GM23338 (cell line): ENCODE data around the gene POPDC2. TPM values are rescaled to one million over a fixed set of nuclear protein-coding genes. Genes with fewer than 3 reads are reported as not detected.

Experiments used
- ATAC-seq: fragments of 200-7000 bp; cut with Tn5 transposase; 3 replicates; pipeline ENCODE4 v1.9.1; 2020
- DNase-seq: peaks from one replicate; pipeline ENCODE4 v3.0.0-alpha.2; 2015; ENCODE audit warnings: low spot score
- H2AFZ ChIP-seq: fragments of 200-600 bp; sonication (generic); 2 replicates; pipeline ENCODE4 v1.8.0; 2016; ENCODE audit warnings: antibody characterized with exemption, mild to moderate bottlenecking, moderate library complexity
- H3F3A ChIP-seq: fragments of 200-600 bp; sonication (generic); replicated peaks from 2 replicates; pipeline ENCODE4 v1.8.0; 2017; ENCODE audit warnings: antibody characterized with exemption, mixed run types, low read depth
- H3K27ac ChIP-seq: fragments of 200-600 bp; sonication (generic); 2 replicates; pipeline ENCODE4 v1.6.1; 2016; ENCODE audit warnings: low read depth
- H3K27me3 ChIP-seq: fragments of 200-600 bp; sonication (generic); 2 replicates; pipeline ENCODE4 v1.8.0; 2016; ENCODE audit warnings: mild to moderate bottlenecking, mixed run types, moderate library complexity; ENCODE audit not compliant: insufficient read depth
- H3K36me3 ChIP-seq: fragments of 200-600 bp; sonication (generic); 2 replicates; pipeline ENCODE4 v1.8.0; 2016; ENCODE audit warnings: mild to moderate bottlenecking; ENCODE audit not compliant: insufficient read depth
- H3K4me1 ChIP-seq: fragments of 200-600 bp; sonication (generic); 2 replicates; pipeline ENCODE4 v1.8.0; 2016; ENCODE audit warnings: mild to moderate bottlenecking, moderate library complexity; ENCODE audit not compliant: insufficient read depth
- H3K4me2 ChIP-seq: fragments of 200-600 bp; sonication (generic); 2 replicates; pipeline ENCODE4 v1.7.1; 2017; ENCODE audit warnings: mixed run types
- H3K4me3 ChIP-seq: fragments of 200-600 bp; sonication (generic); 2 replicates; pipeline ENCODE4 v1.6.1; 2016; ENCODE audit warnings: mixed run types
- H3K79me2 ChIP-seq: fragments of 200-600 bp; sonication (generic); replicated peaks from 2 replicates; pipeline ENCODE4 v1.8.0; 2017; ENCODE audit warnings: mild to moderate bottlenecking; ENCODE audit not compliant: insufficient read depth
- H3K9me2 ChIP-seq: fragments of 200-600 bp; sonication (generic); 2 replicates; pipeline ENCODE4 v1.8.0; 2017; ENCODE audit not compliant: insufficient read depth
- H4K20me1 ChIP-seq: fragments of 200-600 bp; sonication (generic); replicated peaks from 2 replicates; pipeline ENCODE4 v1.8.0; 2017; ENCODE audit warnings: mild to moderate bottlenecking; ENCODE audit not compliant: insufficient read depth
- H3K27ac Mint-ChIP-seq: 2 replicates; pipeline ENCODE4 v1.8.0; 2020; ENCODE audit warnings: inconsistent platforms, mild to moderate bottlenecking, moderate library complexity, mixed read lengths
- H3K27me3 Mint-ChIP-seq: 3 replicates; pipeline ENCODE4 v1.8.0; 2022; ENCODE audit warnings: low read depth, mild to moderate bottlenecking, moderate library complexity, mixed read lengths, inconsistent platforms; ENCODE audit not compliant: insufficient read depth, poor library complexity
- H3K36me3 Mint-ChIP-seq: 3 replicates; pipeline ENCODE4 v1.8.0; 2021; ENCODE audit warnings: low read depth, mild to moderate bottlenecking, inconsistent platforms, moderate library complexity, mixed read lengths
- H3K4me1 Mint-ChIP-seq: 3 replicates; pipeline ENCODE4 v1.8.0; 2020; ENCODE audit warnings: mild to moderate bottlenecking, inconsistent platforms, mixed read lengths
- H3K4me3 Mint-ChIP-seq: 3 replicates; pipeline ENCODE4 v1.8.0; 2021; ENCODE audit warnings: moderate library complexity, mild to moderate bottlenecking, inconsistent platforms, mixed read lengths
- H3K9me3 Mint-ChIP-seq: 3 replicates; pipeline ENCODE4 v1.8.0; 2020; ENCODE audit warnings: moderate library complexity, mild to moderate bottlenecking, inconsistent platforms, mixed read lengths
- CREB1 ChIP-seq: fragments of 250-450 bp; sonication (Bioruptor Pico); IDR thresholded peaks from 2 replicates; pipeline ENCODE4 v1.5.0; 2020; ENCODE audit warnings: low read depth, mild to moderate bottlenecking, moderate library complexity
- JUNB ChIP-seq: IDR thresholded peaks from one replicate; pipeline ENCODE4 v1.6.1; 2016; ENCODE audit warnings: antibody characterized with exemption; ENCODE audit not compliant: unreplicated experiment
- POLR2AphosphoS5 ChIP-seq: IDR thresholded peaks from 2 replicates; pipeline ENCODE4 v1.6.1; 2016; ENCODE audit warnings: antibody characterized with exemption, low read depth
- REST ChIP-seq: IDR thresholded peaks from one replicate; pipeline ENCODE4 v1.6.1; 2018; ENCODE audit warnings: antibody characterized with exemption; ENCODE audit not compliant: unreplicated experiment
- ZNF331 ChIP-seq: fragments of 250-450 bp; sonication (Bioruptor Pico); IDR thresholded peaks from 2 replicates; pipeline ENCODE4 v1.5.0; 2020; ENCODE audit warnings: low read depth, mild to moderate bottlenecking, moderate library complexity
- polyA plus RNA-seq: library from polyadenylated mRNA; unstranded; fragments of >200 nt; fragmentation: Nextera tagmentation; extraction: Ambion mirVana; gene quantifications from 2 replicates; pipeline ENCODE4 v1.2.1, GENCODE V29; 2016
- total RNA-seq: library from RNA; depleted of rRNA; stranded (reverse); fragments of >200 nt; shearing (Covaris generic); gene quantifications from 2 replicates; pipeline ENCODE4 v1.2.3, GENCODE V29; 2014
- TF ChIP-seq, protein P1 (sequence below), 2 experiments: fragments of 200-600 bp in 1 of 2; sonication (generic) in 1 of 2; conservative IDR thresholded peaks; 2 replicates each; pipeline versions ENCODE4 v1.5.1 to v1.6.1; 2016 to 2017; ENCODE audit warnings: antibody characterized with exemption in 2 of 2, low read depth in 2 of 2, mild to moderate bottlenecking in 2 of 2, moderate library complexity in 1 of 2

Gene POPDC2
- total and polyA plus RNA-seq, 2 experiments from 2014 or later: 0.36 TPM; not detected in 1

DNA sequence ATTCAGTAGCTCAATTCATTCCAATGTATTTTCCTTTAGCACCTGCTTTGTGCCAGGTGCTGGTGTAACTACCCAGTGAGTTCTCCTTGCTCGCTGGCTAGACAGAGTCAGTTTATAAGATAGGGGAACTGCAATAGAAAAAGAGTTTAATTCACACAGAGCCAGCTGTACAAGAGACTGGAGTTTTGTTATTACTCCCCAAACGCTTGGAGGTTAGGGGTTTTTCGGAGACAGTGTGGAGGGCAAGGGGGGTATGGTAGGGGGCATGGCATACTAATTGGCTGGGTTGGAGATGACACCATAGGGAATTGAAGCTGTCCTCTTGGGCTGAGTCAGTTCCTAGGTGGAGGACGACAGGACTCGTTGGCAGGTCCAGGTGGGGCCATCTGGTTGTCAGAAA lies 37.0 kb upstream of the POPDC2 start (continued):
- TF ChIP-seq, protein P1, sequence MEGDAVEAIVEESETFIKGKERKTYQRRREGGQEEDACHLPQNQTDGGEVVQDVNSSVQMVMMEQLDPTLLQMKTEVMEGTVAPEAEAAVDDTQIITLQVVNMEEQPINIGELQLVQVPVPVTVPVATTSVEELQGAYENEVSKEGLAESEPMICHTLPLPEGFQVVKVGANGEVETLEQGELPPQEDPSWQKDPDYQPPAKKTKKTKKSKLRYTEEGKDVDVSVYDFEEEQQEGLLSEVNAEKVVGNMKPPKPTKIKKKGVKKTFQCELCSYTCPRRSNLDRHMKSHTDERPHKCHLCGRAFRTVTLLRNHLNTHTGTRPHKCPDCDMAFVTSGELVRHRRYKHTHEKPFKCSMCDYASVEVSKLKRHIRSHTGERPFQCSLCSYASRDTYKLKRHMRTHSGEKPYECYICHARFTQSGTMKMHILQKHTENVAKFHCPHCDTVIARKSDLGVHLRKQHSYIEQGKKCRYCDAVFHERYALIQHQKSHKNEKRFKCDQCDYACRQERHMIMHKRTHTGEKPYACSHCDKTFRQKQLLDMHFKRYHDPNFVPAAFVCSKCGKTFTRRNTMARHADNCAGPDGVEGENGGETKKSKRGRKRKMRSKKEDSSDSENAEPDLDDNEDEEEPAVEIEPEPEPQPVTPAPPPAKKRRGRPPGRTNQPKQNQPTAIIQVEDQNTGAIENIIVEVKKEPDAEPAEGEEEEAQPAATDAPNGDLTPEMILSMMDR (conservative IDR thresholded peaks at IDR 0.05; ENCODE audit: low read depth in 2 of 2): no peak
- TF ChIP-seq JUNB: no peak

GRCh38 chr3:119695480-119695879 lies 35.1 kb upstream of the POPDC2 start:
- H3K36me3 ChIP-seq: no peaks in the 10 kb centered on the region
- H3K27me3 ChIP-seq: no peaks in the 10 kb centered on the region
- no peak overlapping the region for H3K4me3 ChIP-seq
- no peaks in the 10 kb centered on the region for H3F3A ChIP-seq
- no peaks in the 10 kb centered on the region for H3K27me3 Mint-ChIP-seq
- H3K27ac ChIP-seq: no peak overlapping the region
- no peaks in the 10 kb centered on the region for H3K36me3 Mint-ChIP-seq
- no peaks in the 10 kb centered on the region for H3K79me2 ChIP-seq
- no peaks in the 10 kb centered on the region for H3K9me3 Mint-ChIP-seq
- no peaks in the 10 kb centered on the region for H3K4me1 Mint-ChIP-seq
- H4K20me1 ChIP-seq: no peaks in the 10 kb centered on the region
- peak; percentile 47 for DNase-seq
- H2AFZ ChIP-seq: peak overlapping the region; percentile 80
- no peak for ATAC-seq
- no peak overlapping the region for H3K4me2 ChIP-seq
- no peak overlapping the region for H3K4me3 Mint-ChIP-seq
- TF ChIP-seq CREB1 (CRISPR knock-in tag) (no peak), REST (no peak), POLR2AphosphoS5 (no peak), JUNB (no peak), ZNF331 (CRISPR knock-in tag) (no peak)
- TF ChIP-seq, protein P1 (conservative IDR thresholded peaks at IDR 0.05; ENCODE audit: low read depth in 2 of 2): no peak
- H3K27ac Mint-ChIP-seq: no peak overlapping the region
- H3K4me1 ChIP-seq: no peaks in the 10 kb centered on the region
- peaks cover 9% of the 10 kb centered on the region; the same call in 1 of the 2 replicates for H3K9me2 ChIP-seq
